Upper lobe of right lung (tissue), 1 donor: ENCODE results near the gene L3MBTL3. TPM values are rescaled to one million over a fixed set of nuclear protein-coding genes. Genes with fewer than 3 reads are reported as not detected.
"Not testable (repeated sequence)": the region's sequence is repeated elsewhere in the genome, so short reads cannot be mapped to it uniquely, and the experiment has no call there.

Source experiments
- ATAC-seq: fragments of 200-7000 bp; cut with Tn5 transposase; one replicate; pipeline ENCODE4 v1.9.1; 2020; ENCODE audit warnings: mild to moderate bottlenecking, moderate library complexity
- DNase-seq: peaks from one replicate; pipeline ENCODE4 v3.0.0-alpha.2; 2020
- H3K27ac ChIP-seq: fragments of 200-600 bp; one replicate; pipeline ENCODE4 v1.8.0; 2022
- H3K27me3 ChIP-seq: fragments of 200-600 bp; one replicate; pipeline ENCODE4 v1.8.0; 2022; ENCODE audit warnings: mild to moderate bottlenecking
- H3K36me3 ChIP-seq: fragments of 200-600 bp; one replicate; pipeline ENCODE4 v1.8.0; 2022
- H3K4me1 ChIP-seq: fragments of 200-600 bp; one replicate; pipeline ENCODE4 v1.8.0; 2022
- H3K4me3 ChIP-seq: fragments of 200-600 bp; one replicate; pipeline ENCODE4 v1.8.0; 2022; ENCODE audit warnings: mild to moderate bottlenecking
- H3K9me3 ChIP-seq: fragments of 200-600 bp; one replicate; pipeline ENCODE4 v1.8.0; 2022
- CTCF ChIP-seq: fragments of 200-600 bp; IDR thresholded peaks from one replicate; pipeline ENCODE4 v1.8.0; 2022; ENCODE audit warnings: antibody characterized with exemption
- intact Hi-C: fragments of 100-400 bp; cut with DNase I; formaldehyde crosslinking; loops from one replicate; pipeline ENCODE4 v1.11.0; 2022
- total RNA-seq: library from RNA; stranded (reverse); fragmentation: NEBNext Ultra II Directional; extraction: Animal tissue kit (Norgen Biotek cat#: 25700); gene quantifications from one replicate; pipeline ENCODE4 v1.2.1, GENCODE V29; 2021
- donor health status: DM: no; HTN: yes; CAD: no; lungs with severe emphysema.

The L3MBTL3 gene
- total RNA-seq, 1 donor from 2014 or later: 6.3 TPM

DNA sequence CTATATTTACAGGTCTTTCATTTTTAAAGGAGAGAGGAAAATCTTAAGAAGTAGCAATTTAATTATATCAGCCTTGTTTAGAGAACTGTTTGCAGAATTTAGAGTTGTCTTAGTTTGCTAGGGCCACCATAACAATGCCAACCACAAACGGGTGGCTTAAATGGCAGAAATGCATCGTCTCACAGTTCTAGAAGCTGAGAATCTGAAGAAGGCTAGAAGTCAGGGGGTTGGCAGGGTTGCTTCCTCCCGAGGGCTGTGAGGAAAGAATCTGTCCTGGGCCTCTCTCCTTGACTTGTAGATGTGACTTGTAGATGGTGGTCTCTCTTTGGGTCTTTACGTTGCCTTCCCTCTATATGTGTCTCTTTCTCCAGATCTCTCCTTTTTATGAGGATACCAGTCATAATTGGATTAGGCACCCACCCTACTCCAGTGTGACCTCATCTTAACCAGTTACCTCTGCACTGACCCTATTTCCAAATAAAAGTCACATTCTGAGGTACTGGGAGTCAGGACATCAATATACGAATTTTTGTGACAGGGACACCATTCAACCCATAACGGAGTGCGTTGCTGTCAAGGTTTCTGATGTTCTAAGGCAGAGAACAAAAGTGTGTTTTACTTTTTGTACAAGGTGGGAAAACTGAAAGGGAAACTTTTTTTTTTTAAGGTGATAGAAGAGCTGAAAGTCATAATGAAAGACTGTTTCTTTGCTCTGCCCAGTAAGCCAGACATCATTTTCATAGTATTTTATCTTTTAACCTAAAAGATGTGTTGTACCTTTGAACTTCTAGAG lies 119.9 kb downstream of the L3MBTL3 start:
- ATAC-seq: no peak
- H3K4me1 ChIP-seq: no peaks in the 10 kb centered on the region
- TF ChIP-seq CTCF: no peak

DNA sequence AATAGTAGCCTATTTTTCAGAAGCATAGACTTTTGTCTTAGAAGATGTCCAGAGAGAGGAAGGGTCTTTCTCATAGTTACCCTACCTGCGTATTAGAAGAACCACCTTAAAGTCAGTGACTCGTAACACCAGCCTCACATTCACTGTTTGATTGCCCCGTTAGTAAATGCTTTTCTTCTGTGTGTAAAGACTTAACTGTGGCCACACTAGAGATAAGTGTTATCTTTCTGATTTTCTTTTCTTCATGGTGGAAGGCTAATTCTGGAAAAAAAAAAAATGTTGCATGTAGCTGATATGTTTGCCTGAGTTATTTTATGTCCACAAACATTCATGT lies 120.5 kb downstream of the L3MBTL3 start:
- Histone ChIP-seq H3K27ac (no peak overlapping the region), H3K4me1 (no peaks in the 10 kb centered on the region), H3K27me3 (no peaks in the 10 kb centered on the region), H3K4me3 (no peak overlapping the region), H3K36me3 (no peaks in the 10 kb centered on the region), H3K9me3 (no peaks in the 10 kb centered on the region)
- intact Hi-C loops: no loop called here
- ATAC-seq (no peak), DNase-seq (no peak)
- no peak for TF ChIP-seq CTCF

More for the DNA sequence above, 119.9 kb downstream of the L3MBTL3 start:
- Histone ChIP-seq H3K9me3 (no peaks in the 10 kb centered on the region), H3K36me3 (no peaks in the 10 kb centered on the region), H3K27ac (no peak overlapping the region), H3K27me3 (no peaks in the 10 kb centered on the region), H3K4me3 (no peak overlapping the region)
- no peak for DNase-seq
- intact Hi-C loops: no loop called here

DNA sequence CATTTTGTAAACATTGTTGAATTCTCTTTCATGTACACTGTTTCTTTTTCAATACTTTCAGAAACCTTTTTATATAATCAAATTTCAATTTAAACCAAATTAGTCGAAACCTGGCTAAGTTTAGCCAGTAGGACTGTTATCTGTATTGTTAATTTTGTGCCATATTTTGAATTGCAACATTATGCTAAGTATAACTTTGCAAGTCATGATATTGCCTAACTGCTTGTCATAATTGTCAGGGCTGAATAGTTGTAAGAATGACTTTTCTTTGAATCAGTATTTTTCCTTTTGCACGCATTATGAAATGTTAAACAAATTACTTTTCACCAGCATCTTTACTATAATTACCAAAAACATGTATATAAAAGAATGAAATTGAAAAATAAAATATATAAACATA lies 121.7 kb downstream of the L3MBTL3 start:
- no peaks in the 10 kb centered on the region for H3K9me3 ChIP-seq
- ATAC-seq (no peak), DNase-seq (no peak)
- no peaks in the 10 kb centered on the region for H3K4me1 ChIP-seq
- no peak overlapping the region for H3K4me3 ChIP-seq
- TF ChIP-seq CTCF: no peak
- no peak overlapping the region for H3K27ac ChIP-seq
- H3K36me3 ChIP-seq: no peaks in the 10 kb centered on the region
- H3K27me3 ChIP-seq: no peaks in the 10 kb centered on the region
- intact Hi-C loops: no loop called here

DNA sequence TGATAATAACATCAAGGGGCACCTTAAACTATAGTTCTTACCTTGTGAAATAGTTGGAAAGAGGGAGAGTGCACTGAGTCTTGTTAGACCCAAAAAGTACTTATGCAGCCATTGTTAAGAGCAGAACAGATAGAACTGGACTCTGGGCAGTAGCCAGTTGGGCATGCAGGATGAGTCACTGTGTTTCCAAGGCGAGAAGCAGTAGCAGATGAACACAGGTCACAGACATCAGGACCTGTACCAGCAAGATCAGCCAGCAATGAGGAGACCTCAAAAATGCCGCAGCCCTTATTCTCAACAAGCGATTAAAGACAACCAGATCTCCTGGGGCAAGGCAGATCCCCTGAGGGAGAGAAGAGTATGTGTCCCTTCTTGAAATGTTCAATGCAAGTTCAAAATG lies 125.3 kb downstream of the L3MBTL3 start:
- Histone ChIP-seq H3K36me3 (no peaks in the 10 kb centered on the region), H3K27ac (no peak overlapping the region), H3K4me3 (no peak overlapping the region), H3K9me3 (no peaks in the 10 kb centered on the region), H3K27me3 (no peaks in the 10 kb centered on the region), H3K4me1 (no peaks in the 10 kb centered on the region)
- no peak for TF ChIP-seq CTCF
- intact Hi-C loops: no loop called here
- DNase-seq: no peak
- ATAC-seq: no peak

DNA sequence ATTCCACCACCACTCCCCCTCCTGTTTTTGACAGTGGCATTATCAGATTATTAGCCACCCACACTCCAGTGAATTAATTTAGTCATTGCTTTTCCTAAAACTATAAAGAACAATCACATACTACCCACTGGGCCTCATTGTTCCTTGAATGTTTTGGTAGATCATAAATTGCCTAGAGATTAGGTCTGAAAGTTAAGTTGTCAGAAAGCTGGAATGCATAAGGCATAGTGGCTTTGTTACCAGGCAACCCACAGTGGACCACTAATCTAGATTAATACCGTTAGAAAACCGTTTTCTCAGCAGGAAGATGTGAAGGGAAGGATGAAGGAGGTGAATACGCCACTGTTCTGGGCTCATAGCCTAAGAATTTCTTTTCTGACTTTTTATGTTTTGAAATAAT lies 128.7 kb downstream of the L3MBTL3 start:
- no peak for ATAC-seq
- intact Hi-C loops: no loop called here
- no peaks in the 10 kb centered on the region for H3K9me3 ChIP-seq
- H3K27me3 ChIP-seq: no peaks in the 10 kb centered on the region
- no peak overlapping the region for H3K4me3 ChIP-seq
- no peak for TF ChIP-seq CTCF
- DNase-seq: no peak
- H3K36me3 ChIP-seq: no peaks in the 10 kb centered on the region
- no peaks in the 10 kb centered on the region for H3K4me1 ChIP-seq
- no peak overlapping the region for H3K27ac ChIP-seq

DNA sequence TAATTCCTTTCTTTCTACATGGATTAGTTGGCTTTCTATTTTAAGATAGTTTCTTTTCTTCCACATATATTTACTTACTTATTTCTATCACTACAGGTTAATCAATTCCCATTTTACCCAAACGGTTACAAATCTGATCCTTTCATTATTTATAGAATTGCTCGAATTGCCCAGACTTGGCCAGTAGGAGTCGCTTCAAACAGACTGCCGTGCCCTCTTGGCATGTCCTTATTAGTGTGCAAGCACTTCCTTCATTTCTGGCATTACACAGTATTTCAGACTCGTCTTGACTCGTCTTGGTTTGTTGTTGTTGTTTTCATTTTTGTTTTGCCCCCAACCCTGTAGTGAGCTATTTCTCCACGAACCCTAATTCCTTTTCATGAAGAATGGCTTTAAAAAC lies 129.8 kb downstream of the L3MBTL3 start:
- Histone ChIP-seq H3K4me3 (no peak overlapping the region), H3K4me1 (no peaks in the 10 kb centered on the region), H3K36me3 (no peaks in the 10 kb centered on the region), H3K27me3 (no peaks in the 10 kb centered on the region), H3K9me3 (no peaks in the 10 kb centered on the region), H3K27ac (no peak overlapping the region)
- DNase-seq (no peak), ATAC-seq (no peak)
- no peak for TF ChIP-seq CTCF
- intact Hi-C loops: no loop called here

DNA sequence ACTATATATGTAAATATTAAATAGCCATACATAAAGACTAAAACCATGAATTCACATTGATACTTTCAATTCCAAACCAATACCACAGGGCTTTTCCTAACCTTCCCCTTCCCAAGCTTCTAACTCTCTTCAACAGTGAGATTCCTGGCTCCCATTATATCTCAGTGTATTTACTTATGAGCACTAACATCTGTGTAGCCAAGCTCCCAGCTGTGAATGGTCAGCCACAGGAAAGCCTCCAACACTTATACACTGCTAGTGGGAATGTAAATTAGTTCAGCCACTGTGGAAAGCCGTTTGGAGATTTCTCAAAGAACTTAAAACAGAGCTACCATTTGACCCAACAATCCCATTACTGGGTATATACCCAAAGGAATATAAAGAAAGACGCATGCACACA lies 130.6 kb downstream of the L3MBTL3 start:
- H3K27me3 ChIP-seq, ATAC-seq, H3K9me3 ChIP-seq, H3K27ac ChIP-seq, H3K4me3 ChIP-seq, H3K4me1 ChIP-seq, DNase-seq, intact Hi-C loops, H3K36me3 ChIP-seq: not testable (repeated sequence)
